VCaP (cell line): Measurements from ENCODE around the gene WNK2.

Experiments
- H3K27ac ChIP-seq: fragments of 450-650 bp; 2 replicates; pipeline ENCODE4 v1.5.1; 2017
- CTCF ChIP-seq: fragments of 450-650 bp; conservative IDR thresholded peaks from 2 replicates; pipeline ENCODE4 v1.5.1; 2017; ENCODE audit warnings: mild to moderate bottlenecking, moderate library complexity

WNK2 gene

GRCh38 chr9:93315960-93316359 is 132.0 kb downstream of the WNK2 start:
- TF ChIP-seq CTCF: no peak
- H3K27ac ChIP-seq: no peak overlapping the region

- TF ChIP-seq CTCF: no peak
- H3K27ac ChIP-seq: no peak overlapping the region
These were observed 133.0 kb downstream of the WNK2 start for GRCh38 chr9:93316726-93317494.

- H3K27ac ChIP-seq: no peak overlapping the region
- no peak for TF ChIP-seq CTCF
These were observed 133.7 kb downstream of the WNK2 start for GRCh38 chr9:93317495-93318094.

GRCh38 chr9:93318480-93318879 is 134.5 kb downstream of the WNK2 start:
- no peak for TF ChIP-seq CTCF
- no peak overlapping the region for H3K27ac ChIP-seq

- TF ChIP-seq CTCF: no peak
- no peak overlapping the region for H3K27ac ChIP-seq
These were observed 135.5 kb downstream of the WNK2 start for GRCh38 chr9:93319301-93319991.

GRCh38 chr9:93319992-93320500 is 136.1 kb downstream of the WNK2 start:
- no peak for TF ChIP-seq CTCF
- no peak overlapping the region for H3K27ac ChIP-seq

- TF ChIP-seq CTCF: no peak
- no peak overlapping the region for H3K27ac ChIP-seq
These were observed 136.8 kb downstream of the WNK2 start for GRCh38 chr9:93320591-93321219.
